ENCODE measurements around the gene RAB6A.

The RAB6A gene

DNA sequence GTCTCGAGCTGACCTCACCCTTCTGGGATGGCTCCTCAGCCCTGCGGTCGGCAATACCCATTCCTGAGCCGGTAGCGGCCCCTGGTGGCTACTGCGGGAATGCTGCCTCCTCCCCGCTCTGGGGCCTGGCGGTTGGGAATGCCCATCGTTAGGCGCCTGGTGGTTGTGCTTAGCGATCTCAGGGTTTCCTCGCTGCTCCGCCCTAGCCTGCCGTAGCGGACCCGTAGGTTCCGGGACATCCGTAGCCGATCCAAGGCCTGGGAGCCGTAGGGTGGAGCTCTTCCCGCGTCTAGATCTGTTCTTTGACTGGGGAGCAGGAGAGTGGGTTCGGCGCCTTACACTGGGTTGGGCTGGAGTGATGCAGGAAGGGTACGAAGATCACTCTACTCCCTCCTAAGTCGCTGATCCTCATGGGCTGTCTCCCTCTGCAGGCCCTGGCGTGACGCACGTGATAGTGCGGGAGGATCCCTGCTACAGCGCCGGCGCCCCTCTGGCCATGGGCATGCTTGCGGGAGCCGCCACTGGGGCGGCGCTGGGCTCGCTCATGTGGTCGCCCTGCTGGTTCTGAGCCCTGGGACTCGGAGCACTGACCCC, 99.7 kb downstream of the RAB6A start:
- peak; percentile 49 for DNase-seq (ENCODE audit: extremely low read depth, low read depth)
- TF ChIP-seq, protein P1, sequence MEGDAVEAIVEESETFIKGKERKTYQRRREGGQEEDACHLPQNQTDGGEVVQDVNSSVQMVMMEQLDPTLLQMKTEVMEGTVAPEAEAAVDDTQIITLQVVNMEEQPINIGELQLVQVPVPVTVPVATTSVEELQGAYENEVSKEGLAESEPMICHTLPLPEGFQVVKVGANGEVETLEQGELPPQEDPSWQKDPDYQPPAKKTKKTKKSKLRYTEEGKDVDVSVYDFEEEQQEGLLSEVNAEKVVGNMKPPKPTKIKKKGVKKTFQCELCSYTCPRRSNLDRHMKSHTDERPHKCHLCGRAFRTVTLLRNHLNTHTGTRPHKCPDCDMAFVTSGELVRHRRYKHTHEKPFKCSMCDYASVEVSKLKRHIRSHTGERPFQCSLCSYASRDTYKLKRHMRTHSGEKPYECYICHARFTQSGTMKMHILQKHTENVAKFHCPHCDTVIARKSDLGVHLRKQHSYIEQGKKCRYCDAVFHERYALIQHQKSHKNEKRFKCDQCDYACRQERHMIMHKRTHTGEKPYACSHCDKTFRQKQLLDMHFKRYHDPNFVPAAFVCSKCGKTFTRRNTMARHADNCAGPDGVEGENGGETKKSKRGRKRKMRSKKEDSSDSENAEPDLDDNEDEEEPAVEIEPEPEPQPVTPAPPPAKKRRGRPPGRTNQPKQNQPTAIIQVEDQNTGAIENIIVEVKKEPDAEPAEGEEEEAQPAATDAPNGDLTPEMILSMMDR (IDR thresholded peaks at IDR 0.05; ENCODE audit: low read depth, low read length): peak; percentile 98

DNA sequence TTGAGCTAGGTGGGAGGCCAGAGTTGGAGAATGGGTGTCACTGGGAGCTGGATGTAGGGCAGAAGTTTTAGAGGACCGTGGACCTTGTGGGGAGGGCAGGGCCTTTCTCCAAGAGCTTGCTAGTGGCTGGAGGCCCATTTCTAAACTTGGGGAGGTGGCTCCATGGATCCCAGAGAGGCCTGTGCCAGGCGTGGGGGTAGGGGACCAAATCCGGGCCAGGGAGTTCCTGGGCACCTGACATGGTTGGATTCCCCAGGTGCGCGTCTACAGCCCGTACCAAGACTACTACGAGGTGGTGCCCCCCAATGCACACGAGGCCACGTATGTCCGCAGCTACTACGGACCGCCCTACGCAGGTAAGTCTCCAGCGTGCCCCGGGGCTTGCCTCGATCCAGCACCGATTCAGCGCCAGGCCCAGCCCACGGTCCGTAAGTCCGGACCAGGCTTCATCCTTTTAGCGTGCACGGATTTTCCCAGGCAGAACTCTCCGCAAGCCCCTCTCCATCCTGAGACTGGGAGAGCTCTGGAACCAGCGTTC, 100.3 kb downstream of the RAB6A start:
- no peak for DNase-seq (ENCODE audit: extremely low read depth, low read depth)

DNA sequence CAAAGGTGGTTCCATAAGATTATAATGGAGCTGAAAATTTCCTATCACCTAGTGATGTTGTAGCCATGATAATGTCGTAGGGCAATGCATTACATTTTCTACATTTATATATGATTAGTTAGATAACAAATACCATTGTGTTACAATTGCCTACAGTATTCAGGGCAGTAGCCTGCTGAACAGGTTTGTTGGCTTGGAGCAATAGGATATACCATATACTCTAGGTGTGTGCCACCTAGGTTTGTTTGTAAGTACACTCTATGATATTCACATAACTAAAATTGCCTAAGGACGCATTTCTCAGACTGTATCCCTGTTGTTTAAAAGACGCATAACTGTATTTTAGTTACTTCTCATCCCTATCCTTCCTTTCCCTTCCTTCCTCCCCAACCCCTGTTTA, 100.9 kb downstream of the RAB6A start:
- DNase-seq (ENCODE audit: extremely low read depth, low read depth): no peak
- TF ChIP-seq, protein P1 (IDR thresholded peaks at IDR 0.05; ENCODE audit: low read depth, low read length): no peak

More for the DNA sequence above, 100.3 kb downstream of the RAB6A start:
- TF ChIP-seq, protein P1 (IDR thresholded peaks at IDR 0.05; ENCODE audit: low read depth, low read length): no peak

DNA sequence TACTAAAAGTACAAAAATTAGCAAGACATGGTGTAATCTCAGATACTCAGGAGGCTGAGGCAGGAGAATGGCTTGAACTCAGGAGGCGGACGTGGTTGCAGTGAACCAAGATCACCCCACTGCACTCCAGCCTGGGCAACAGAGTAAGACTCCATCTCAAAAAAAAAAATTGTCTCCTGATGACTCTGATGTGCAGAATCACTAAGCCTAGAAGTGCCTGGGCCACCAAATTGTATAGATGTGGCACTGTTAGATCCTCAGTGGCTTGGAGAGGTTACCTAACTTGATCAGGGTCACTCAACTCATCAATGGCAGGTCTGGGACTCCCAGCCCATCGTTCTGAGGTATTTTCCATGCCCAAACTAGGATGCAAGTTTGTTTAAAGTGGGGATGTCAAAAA, 103.9 kb downstream of the RAB6A start:
- DNase-seq (ENCODE audit: extremely low read depth, low read depth): no peak
- TF ChIP-seq, protein P1 (IDR thresholded peaks at IDR 0.05; ENCODE audit: low read depth, low read length): no peak

DNA sequence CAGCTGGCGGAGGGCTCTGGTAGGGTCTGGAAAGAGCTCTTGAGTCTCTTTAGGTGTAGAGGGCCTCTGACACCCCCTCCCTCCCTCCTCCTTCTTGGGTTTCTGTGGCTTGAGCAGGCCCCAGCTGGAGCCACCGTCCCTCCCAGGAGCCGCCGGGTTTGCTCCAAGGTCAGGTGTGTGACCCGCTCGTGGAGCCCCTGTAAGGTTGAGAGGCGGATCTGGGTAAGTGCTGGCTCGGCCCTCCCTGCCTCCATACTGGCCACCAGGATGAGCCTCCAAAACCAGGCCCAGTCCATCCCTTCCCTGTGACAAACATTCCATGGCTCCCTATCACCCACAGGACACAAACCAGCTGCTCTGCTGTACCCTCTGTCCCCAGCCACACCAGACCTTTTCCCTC, 105.2 kb downstream of the RAB6A start:
- no peak for DNase-seq (ENCODE audit: extremely low read depth, low read depth)
- TF ChIP-seq, protein P1 (IDR thresholded peaks at IDR 0.05; ENCODE audit: low read depth, low read length): no peak

DNA sequence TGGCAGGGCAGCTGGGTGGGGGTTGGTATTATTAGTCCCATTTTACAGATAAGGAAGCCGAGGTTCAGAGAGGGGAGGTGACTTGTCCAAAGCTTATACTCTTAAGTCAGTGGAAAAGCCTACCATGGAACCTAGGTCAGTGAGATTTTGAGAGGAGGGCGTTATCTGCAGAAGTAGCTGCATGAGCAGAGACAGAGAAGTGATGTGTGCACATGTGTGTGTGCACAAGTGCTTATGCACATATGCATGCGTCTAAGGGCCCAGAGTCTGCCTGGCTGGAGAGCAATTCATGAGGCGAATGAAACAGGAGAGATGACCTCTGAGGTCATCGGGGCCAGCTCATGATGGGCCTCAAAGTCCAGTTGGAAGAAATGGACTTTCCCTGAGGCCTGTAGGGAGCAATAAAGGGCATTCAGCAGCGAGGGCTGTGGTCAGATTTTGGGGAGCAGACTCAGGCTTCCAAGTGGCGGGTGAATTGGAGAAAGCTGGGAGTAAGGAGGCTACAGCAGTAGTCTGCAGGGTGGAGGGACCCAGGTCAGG, 106.3 kb downstream of the RAB6A start:
- no peak for DNase-seq (ENCODE audit: extremely low read depth, low read depth)
- TF ChIP-seq, protein P1 (IDR thresholded peaks at IDR 0.05; ENCODE audit: low read depth, low read length): no peak

DNA sequence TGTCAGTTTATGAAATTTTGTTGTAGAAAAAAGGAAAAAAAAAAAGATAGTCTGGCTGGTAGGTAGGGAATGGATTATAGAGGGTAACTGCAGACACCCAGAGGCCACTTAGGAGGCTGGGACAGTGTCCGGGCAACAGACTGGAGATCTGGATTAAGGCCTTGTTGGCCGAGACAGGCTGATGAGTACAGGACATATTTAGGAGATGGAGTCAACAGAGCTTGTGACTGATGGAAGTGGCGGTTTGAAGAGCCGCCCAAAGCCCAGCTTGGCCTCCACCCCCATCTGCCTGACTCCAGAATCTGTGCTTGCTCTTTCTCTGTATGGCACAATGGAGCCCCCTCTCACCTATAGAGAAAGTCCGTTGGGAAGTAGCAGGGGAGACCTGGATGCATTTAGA, 106.9 kb downstream of the RAB6A start:
- TF ChIP-seq, protein P1 (IDR thresholded peaks at IDR 0.05; ENCODE audit: low read depth, low read length): no peak
- DNase-seq (ENCODE audit: extremely low read depth, low read depth): no peak

Measured in AG09319 (cell line).